Measurements from ENCODE around the gene XPNPEP2. TPM values are rescaled to one million over a fixed set of nuclear protein-coding genes. Genes with fewer than 3 reads are reported as not detected.

Gene XPNPEP2
- total RNA-seq, 1 experiment from 2014 or later = not detected

DNA sequence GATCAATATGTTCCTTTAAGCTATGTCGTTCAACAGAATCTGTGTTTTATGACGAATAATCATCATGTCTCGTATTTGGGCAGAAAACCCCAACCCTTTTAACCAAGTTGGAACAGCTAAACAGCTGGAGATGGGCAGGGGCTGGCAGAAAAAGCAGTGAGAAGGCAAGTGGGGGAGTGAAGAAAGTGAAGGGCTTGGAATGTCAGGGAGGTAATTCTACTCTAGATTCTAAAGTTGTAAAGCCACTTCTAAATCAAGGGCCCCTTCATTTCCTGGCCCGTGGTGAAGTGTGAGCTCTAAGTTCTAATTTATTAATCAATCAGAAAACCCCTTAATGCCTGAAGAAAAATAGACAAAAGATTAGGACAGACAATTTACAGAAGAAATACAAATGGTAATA is 61.4 kb downstream of the XPNPEP2 start:
- 0 out of 2 replicates have a peak, but pooled peaks cover 8% of the 10 kb centered on the region for H3F3A ChIP-seq (ENCODE audit: insufficient read depth, low read depth)
- TF ChIP-seq EZH2 (IDR thresholded peaks at IDR 0.05; ENCODE audit: low read depth) = no peak
- no TSS peak for BruUV-seq (replicated peaks)
- ChIA-PET CTCF (no interaction called here), POLR2A (ENCODE audit: unreplicated experiment) (no interaction called here)
- intact Hi-C loops (cut with micrococcal nuclease; ENCODE audit: unreplicated experiment) = no loop called here
- no peaks in the 10 kb centered on the region for H3K9me2 ChIP-seq (ENCODE audit: insufficient read depth)
- H3K36me3 ChIP-seq (ENCODE audit: low read depth) = peaks cover 9% of the 10 kb centered on the region; the same call in 1 of the 2 replicates
- no peak overlapping the region for H2AFZ ChIP-seq
- H3K4me1 ChIP-seq (replicated peaks; ENCODE audit: insufficient read depth) = no peaks in the 10 kb centered on the region
- H3K79me2 ChIP-seq (ENCODE audit: low read depth) = no peaks in the 10 kb centered on the region
- no peaks in the 10 kb centered on the region for H3K9me3 ChIP-seq (ENCODE audit: insufficient read depth, low read depth)
- no peak overlapping the region for H3K27ac ChIP-seq
- H3K4me3 ChIP-seq = no peak overlapping the region
- no peak overlapping the region for H3K4me2 ChIP-seq
- DNase-seq = no peak
- H4K20me1 ChIP-seq (ENCODE audit: insufficient read depth) = no peaks in the 10 kb centered on the region
- H3K27me3 ChIP-seq (ENCODE audit: insufficient read depth, low read depth) = no peaks in the 10 kb centered on the region

DNA sequence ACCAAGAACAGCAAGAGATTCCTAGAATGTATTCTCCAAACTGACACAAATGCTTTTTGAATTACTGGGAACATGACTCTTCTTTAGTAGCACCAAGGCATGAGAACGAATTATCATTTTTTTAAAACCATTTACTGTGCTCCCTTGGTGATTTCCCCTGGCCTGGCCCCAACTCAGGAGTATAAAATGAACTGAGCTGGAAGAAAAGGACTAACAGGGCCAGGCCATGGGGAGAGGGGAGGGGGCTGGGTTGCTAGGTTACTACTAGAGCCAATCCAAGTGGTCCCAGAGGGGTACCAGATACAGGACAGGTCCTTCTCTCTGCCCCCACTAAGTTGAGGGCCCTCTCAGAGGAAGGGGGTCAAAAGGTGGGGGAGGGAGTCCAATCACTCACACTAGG is 64.1 kb downstream of the XPNPEP2 start:
- Histone ChIP-seq H3K36me3 (ENCODE audit: low read depth) (peaks cover 21% of the 10 kb centered on the region; the same call in 1 of the 2 replicates), H3K27ac (no peak overlapping the region), H3F3A (ENCODE audit: insufficient read depth, low read depth) (no peaks in the 10 kb centered on the region), H2AFZ (no peak overlapping the region), H3K4me1 (replicated peaks; ENCODE audit: insufficient read depth) (no peaks in the 10 kb centered on the region), H3K9me2 (ENCODE audit: insufficient read depth) (no peaks in the 10 kb centered on the region), H3K27me3 (ENCODE audit: insufficient read depth, low read depth) (no peaks in the 10 kb centered on the region), H4K20me1 (ENCODE audit: insufficient read depth) (no peaks in the 10 kb centered on the region), H3K9me3 (ENCODE audit: insufficient read depth, low read depth) (no peaks in the 10 kb centered on the region), H3K79me2 (ENCODE audit: low read depth) (no peaks in the 10 kb centered on the region), H3K4me3 (no peak overlapping the region), H3K4me2 (no peak overlapping the region)
- CTCF ChIA-PET = interaction anchor here (0.6 to 0.7 kb wide), 2 partner anchors 205 to 1460 kb away, joined by 3 to 4 read pairs; no protein-coding TSS in a partner anchor
- DNase-seq = no peak
- intact Hi-C loops (cut with micrococcal nuclease; ENCODE audit: unreplicated experiment) = no loop called here
- TF ChIP-seq EZH2 (IDR thresholded peaks at IDR 0.05; ENCODE audit: low read depth) = no peak
- TF ChIP-seq, protein P1, sequence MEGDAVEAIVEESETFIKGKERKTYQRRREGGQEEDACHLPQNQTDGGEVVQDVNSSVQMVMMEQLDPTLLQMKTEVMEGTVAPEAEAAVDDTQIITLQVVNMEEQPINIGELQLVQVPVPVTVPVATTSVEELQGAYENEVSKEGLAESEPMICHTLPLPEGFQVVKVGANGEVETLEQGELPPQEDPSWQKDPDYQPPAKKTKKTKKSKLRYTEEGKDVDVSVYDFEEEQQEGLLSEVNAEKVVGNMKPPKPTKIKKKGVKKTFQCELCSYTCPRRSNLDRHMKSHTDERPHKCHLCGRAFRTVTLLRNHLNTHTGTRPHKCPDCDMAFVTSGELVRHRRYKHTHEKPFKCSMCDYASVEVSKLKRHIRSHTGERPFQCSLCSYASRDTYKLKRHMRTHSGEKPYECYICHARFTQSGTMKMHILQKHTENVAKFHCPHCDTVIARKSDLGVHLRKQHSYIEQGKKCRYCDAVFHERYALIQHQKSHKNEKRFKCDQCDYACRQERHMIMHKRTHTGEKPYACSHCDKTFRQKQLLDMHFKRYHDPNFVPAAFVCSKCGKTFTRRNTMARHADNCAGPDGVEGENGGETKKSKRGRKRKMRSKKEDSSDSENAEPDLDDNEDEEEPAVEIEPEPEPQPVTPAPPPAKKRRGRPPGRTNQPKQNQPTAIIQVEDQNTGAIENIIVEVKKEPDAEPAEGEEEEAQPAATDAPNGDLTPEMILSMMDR (conservative IDR thresholded peaks at IDR 0.05) = no peak
- POLR2A ChIA-PET (ENCODE audit: unreplicated experiment) = no interaction called here
- BruUV-seq (replicated peaks) = no TSS peak

DNA sequence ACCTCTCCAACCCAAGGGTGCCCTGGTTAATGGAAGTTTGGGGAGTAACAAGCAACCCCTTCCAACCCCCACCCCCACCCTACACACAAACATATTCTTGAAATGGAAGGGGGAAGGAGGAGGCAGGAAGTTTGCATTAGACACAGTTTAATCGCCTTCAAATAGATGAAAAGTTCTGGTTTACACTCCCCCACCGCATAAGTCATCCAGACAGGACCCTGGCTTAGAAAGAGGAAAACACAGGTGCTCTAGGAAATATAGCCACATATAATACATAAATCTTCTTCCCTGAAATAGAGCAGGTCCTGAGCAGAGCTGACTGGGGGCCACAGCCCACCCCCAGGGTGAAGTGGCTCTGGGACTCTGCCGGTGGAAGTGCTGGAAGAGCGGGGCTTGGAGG is 66.0 kb downstream of the XPNPEP2 start:
- H3K4me3 ChIP-seq = no peak overlapping the region
- no peak for DNase-seq
- peaks cover 30% of the 10 kb centered on the region for H3K36me3 ChIP-seq (ENCODE audit: low read depth)
- no peaks in the 10 kb centered on the region for H3F3A ChIP-seq (ENCODE audit: insufficient read depth, low read depth)
- H3K79me2 ChIP-seq (ENCODE audit: low read depth) = no peaks in the 10 kb centered on the region
- TF ChIP-seq, protein P1 (conservative IDR thresholded peaks at IDR 0.05) = no peak
- no peak for TF ChIP-seq EZH2 (IDR thresholded peaks at IDR 0.05; ENCODE audit: low read depth)
- no peaks in the 10 kb centered on the region for H3K27me3 ChIP-seq (ENCODE audit: insufficient read depth, low read depth)
- no peaks in the 10 kb centered on the region for H3K4me1 ChIP-seq (replicated peaks; ENCODE audit: insufficient read depth)
- BruUV-seq (replicated peaks) = no TSS peak
- H3K4me2 ChIP-seq = no peak overlapping the region
- ChIA-PET CTCF (no interaction called here), POLR2A (ENCODE audit: unreplicated experiment) (no interaction called here)
- no peak overlapping the region for H3K27ac ChIP-seq
- intact Hi-C loops (cut with micrococcal nuclease; ENCODE audit: unreplicated experiment) = no loop called here
- no peak overlapping the region for H2AFZ ChIP-seq
- no peaks in the 10 kb centered on the region for H3K9me2 ChIP-seq (ENCODE audit: insufficient read depth)
- H3K9me3 ChIP-seq (ENCODE audit: insufficient read depth, low read depth) = no peaks in the 10 kb centered on the region
- no peaks in the 10 kb centered on the region for H4K20me1 ChIP-seq (ENCODE audit: insufficient read depth)

DNA sequence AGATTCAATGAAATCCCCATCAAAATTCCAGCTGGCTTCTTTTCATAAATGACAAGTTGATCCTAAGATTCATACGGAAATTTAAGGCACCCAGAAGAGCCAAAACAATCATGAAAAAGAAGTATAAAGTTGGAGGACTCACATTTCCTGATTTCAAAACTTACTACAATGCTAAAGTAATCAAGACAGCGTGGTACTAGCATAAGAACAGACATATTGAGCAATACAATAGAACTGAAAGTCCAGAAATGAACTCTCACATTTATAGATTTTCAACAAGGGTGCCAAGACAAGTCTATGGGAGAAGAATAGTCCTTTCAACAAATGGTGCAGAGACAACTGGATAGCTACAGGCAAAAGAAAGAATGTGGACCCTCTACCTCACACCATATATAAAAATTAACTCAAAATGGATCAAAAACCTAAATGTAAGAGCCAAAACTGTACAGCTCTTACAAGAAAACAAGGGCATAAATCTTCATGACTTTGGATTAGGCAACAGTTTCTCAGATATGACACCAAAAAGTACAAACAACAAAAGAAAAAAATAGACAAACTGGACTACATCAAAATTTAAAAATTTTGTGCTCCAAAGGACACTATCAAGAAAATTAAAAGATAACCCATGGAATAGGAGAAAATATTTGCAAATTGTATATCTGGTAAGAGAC is 69.5 kb downstream of the XPNPEP2 start:
- Histone ChIP-seq H2AFZ (no peak overlapping the region), H3K9me3 (ENCODE audit: insufficient read depth, low read depth) (no peaks in the 10 kb centered on the region), H3K4me1 (replicated peaks; ENCODE audit: insufficient read depth) (no peaks in the 10 kb centered on the region), H3K36me3 (ENCODE audit: low read depth) (peaks cover 38% of the 10 kb centered on the region), H3K9me2 (ENCODE audit: insufficient read depth) (no peaks in the 10 kb centered on the region), H3K79me2 (ENCODE audit: low read depth) (no peaks in the 10 kb centered on the region), H3K27me3 (ENCODE audit: insufficient read depth, low read depth) (no peaks in the 10 kb centered on the region), H3K27ac (no peak overlapping the region), H3K4me2 (no peak overlapping the region), H3F3A (ENCODE audit: insufficient read depth, low read depth) (no peaks in the 10 kb centered on the region), H4K20me1 (ENCODE audit: insufficient read depth) (no peaks in the 10 kb centered on the region), H3K4me3 (no peak overlapping the region)
- BruUV-seq (replicated peaks) = no TSS peak
- DNase-seq = no peak
- ChIA-PET CTCF (no interaction called here), POLR2A (ENCODE audit: unreplicated experiment) (no interaction called here)
- no peak for TF ChIP-seq EZH2 (IDR thresholded peaks at IDR 0.05; ENCODE audit: low read depth)
- TF ChIP-seq, protein P1 (conservative IDR thresholded peaks at IDR 0.05) = no peak
- intact Hi-C loops (cut with micrococcal nuclease; ENCODE audit: unreplicated experiment) = no loop called here
